Karpas-422 (cell line): ENCODE measurements around the gene LOXHD1. TPM values are rescaled to one million over a fixed set of nuclear protein-coding genes. Genes with fewer than 3 reads are reported as not detected.

Experiments used
- DNase-seq: peaks from one replicate; pipeline ENCODE4 v3.0.0-alpha.2; 2015
- H2AFZ ChIP-seq: fragments of 200-600 bp; sonication (generic); 2 replicates; pipeline ENCODE4 v1.6.1; 2014; ENCODE audit warnings: antibody characterized with exemption, low read length, mixed read lengths
- H3K27ac ChIP-seq: fragments of 200-600 bp; sonication (generic); 2 replicates; pipeline ENCODE4 v1.5.1; 2014; ENCODE audit warnings: mild to moderate bottlenecking, low read length, moderate library complexity
- H3K27me3 ChIP-seq: fragments of 200-600 bp; sonication (generic); 2 replicates; pipeline ENCODE4 v1.6.1; 2014; ENCODE audit warnings: low read length, mixed read lengths
- H3K36me3 ChIP-seq: fragments of 200-600 bp; sonication (generic); 2 replicates; pipeline ENCODE4 v1.6.1; 2014; ENCODE audit warnings: low read length, mixed read lengths; ENCODE audit not compliant: insufficient read depth
- H3K4me1 ChIP-seq: fragments of 200-600 bp; sonication (generic); 2 replicates; pipeline ENCODE4 v1.6.1; 2014; ENCODE audit warnings: mild to moderate bottlenecking, low read length, mixed read lengths
- H3K4me2 ChIP-seq: fragments of 200-600 bp; sonication (generic); 2 replicates; pipeline ENCODE4 v1.6.1; 2014; ENCODE audit warnings: low read length, low read depth, mild to moderate bottlenecking; ENCODE audit not compliant: poor library complexity, severe bottlenecking
- H3K4me3 ChIP-seq: fragments of 200-600 bp; sonication (generic); 2 replicates; pipeline ENCODE4 v1.5.1; 2014; ENCODE audit warnings: mild to moderate bottlenecking, antibody characterized with exemption, low read length, mixed read lengths
- H3K79me2 ChIP-seq: fragments of 200-600 bp; sonication (generic); 2 replicates; pipeline ENCODE4 v1.6.1; 2014; ENCODE audit warnings: mild to moderate bottlenecking, low read length, mixed read lengths
- H3K9ac ChIP-seq: fragments of 200-600 bp; sonication (generic); 2 replicates; pipeline ENCODE4 v1.6.0; 2014; ENCODE audit warnings: low read length
- H3K9me2 ChIP-seq: fragments of 200-600 bp; sonication (generic), shearing (Covaris generic); replicated peaks from 2 replicates; pipeline ENCODE4 v1.6.0; 2014; ENCODE audit warnings: mild to moderate bottlenecking, low read length, moderate library complexity; ENCODE audit not compliant: insufficient read depth
- H3K9me3 ChIP-seq: fragments of 300-700, 200-600 bp; sonication (generic); 2 replicates; pipeline ENCODE4 v1.6.1; 2014; ENCODE audit warnings: low read length, mixed read lengths
- H4K20me1 ChIP-seq: fragments of 200-600 bp; sonication (generic); 2 replicates; pipeline ENCODE4 v1.6.1; 2014; ENCODE audit warnings: mild to moderate bottlenecking, antibody characterized with exemption, low read length, low read depth; ENCODE audit not compliant: insufficient read depth
- total RNA-seq: library from RNA; depleted of rRNA; stranded (reverse); fragments of >200 nt; shearing (Covaris generic); gene quantifications from 2 replicates; pipeline ENCODE4 v1.2.3, GENCODE V29; 2014; ENCODE audit warnings: low replicate concordance

The LOXHD1 gene
- total RNA-seq, 1 experiment from 2014 or later = not detected

GRCh38 chr18:46590103-46590502 lies 66.9 kb downstream of the LOXHD1 start:
- Histone ChIP-seq H2AFZ (no peak overlapping the region), H3K36me3 (no peaks in the 10 kb centered on the region), H3K9me2 (no peaks in the 10 kb centered on the region), H3K4me1 (no peaks in the 10 kb centered on the region), H3K27me3 (no peaks in the 10 kb centered on the region), H3K4me2 (no peak overlapping the region), H3K27ac (no peak overlapping the region), H3K79me2 (no peaks in the 10 kb centered on the region), H4K20me1 (no peaks in the 10 kb centered on the region), H3K9me3 (no peaks in the 10 kb centered on the region), H3K4me3 (no peak overlapping the region), H3K9ac (no peak overlapping the region)
- DNase-seq = no peak

DNA sequence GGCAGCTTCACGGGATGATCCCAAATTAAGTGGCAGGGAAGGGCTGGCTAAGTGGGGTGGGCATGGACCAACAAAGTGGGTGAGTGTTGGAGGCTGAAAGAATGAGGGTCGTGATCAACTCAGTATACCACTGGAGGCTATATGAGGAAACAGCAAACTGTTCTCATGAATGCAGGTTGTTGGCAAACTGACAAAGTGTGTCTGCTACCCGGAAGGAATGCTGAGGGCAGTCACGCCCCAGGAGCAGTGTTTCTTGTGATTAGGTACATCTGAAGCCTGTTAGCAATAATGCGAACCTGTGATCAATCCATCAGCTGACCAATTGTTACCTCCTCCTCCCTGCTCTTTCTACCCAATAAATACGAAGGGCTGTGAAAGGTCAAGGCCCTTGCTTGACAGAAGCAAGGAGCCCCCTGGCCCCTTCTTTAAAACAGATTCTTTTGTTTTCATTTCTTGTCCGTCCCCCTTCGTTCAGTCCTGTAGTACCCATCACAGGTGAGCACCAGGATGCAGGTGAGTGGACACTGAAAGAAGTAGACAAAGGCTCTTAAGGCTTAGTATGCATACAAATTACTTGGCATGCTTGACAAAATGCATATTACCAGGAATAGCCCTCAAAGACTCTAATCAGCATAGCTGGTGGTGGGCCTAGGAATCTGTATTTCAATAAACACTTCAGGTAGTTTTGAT lies 67.9 kb downstream of the LOXHD1 start:
- Histone ChIP-seq H3K9me3 (no peaks in the 10 kb centered on the region), H3K9me2 (no peaks in the 10 kb centered on the region)

DNA sequence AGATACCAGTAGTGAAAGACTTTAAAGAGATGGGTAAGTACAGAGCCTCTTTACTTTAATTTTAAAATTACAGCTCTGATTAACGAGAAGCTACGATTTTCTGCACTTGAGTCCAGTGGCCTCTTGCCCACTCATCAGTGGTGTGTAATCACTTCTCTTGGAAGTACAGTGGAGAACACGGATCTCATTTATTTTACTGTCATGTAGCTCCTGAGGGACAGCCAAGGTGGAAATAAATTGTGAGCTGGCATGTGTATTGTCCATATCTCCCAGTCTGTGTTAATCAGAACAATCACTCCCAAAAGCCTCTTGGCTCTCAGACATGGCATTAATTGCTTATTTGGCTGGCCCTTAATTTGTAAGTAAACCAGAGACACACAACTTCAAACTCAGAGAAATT lies 69.4 kb downstream of the LOXHD1 start:
- no peak overlapping the region for H3K9ac ChIP-seq
- H3K9me2 ChIP-seq = no peaks in the 10 kb centered on the region
- H3K4me1 ChIP-seq = no peaks in the 10 kb centered on the region
- H4K20me1 ChIP-seq = no peaks in the 10 kb centered on the region
- H3K4me3 ChIP-seq = no peak overlapping the region
- no peaks in the 10 kb centered on the region for H3K27me3 ChIP-seq
- H2AFZ ChIP-seq = no peak overlapping the region
- H3K27ac ChIP-seq = no peak overlapping the region
- no peaks in the 10 kb centered on the region for H3K79me2 ChIP-seq
- no peaks in the 10 kb centered on the region for H3K9me3 ChIP-seq
- H3K36me3 ChIP-seq = no peaks in the 10 kb centered on the region
- H3K4me2 ChIP-seq = no peak overlapping the region
- DNase-seq = no peak

More for the DNA sequence above, 67.9 kb downstream of the LOXHD1 start:
- Histone ChIP-seq H3K9ac (no peak overlapping the region), H3K4me2 (no peak overlapping the region), H3K27me3 (no peaks in the 10 kb centered on the region), H3K79me2 (no peaks in the 10 kb centered on the region), H3K4me3 (no peak overlapping the region), H3K36me3 (no peaks in the 10 kb centered on the region), H4K20me1 (no peaks in the 10 kb centered on the region), H2AFZ (no peak overlapping the region), H3K27ac (no peak overlapping the region), H3K4me1 (no peaks in the 10 kb centered on the region)
- no peak for DNase-seq

- Histone ChIP-seq H3K9me3 (no peaks in the 10 kb centered on the region), H3K79me2 (no peaks in the 10 kb centered on the region), H3K27ac (no peak overlapping the region), H3K9me2 (no peaks in the 10 kb centered on the region), H2AFZ (no peak overlapping the region), H3K27me3 (peaks cover 6% of the 10 kb centered on the region; the same call in 1 of the 2 replicates), H3K9ac (no peak overlapping the region), H3K4me2 (no peak overlapping the region), H4K20me1 (no peaks in the 10 kb centered on the region), H3K4me3 (no peak overlapping the region), H3K4me1 (no peaks in the 10 kb centered on the region), H3K36me3 (no peaks in the 10 kb centered on the region)
- DNase-seq = no peak
Measured at GRCh38 chr18:46583711-46584110, 73.3 kb downstream of the LOXHD1 start.

- Histone ChIP-seq H3K4me2 (no peak overlapping the region), H3K36me3 (no peaks in the 10 kb centered on the region), H3K9ac (no peak overlapping the region), H3K9me3 (no peaks in the 10 kb centered on the region), H3K79me2 (no peaks in the 10 kb centered on the region), H4K20me1 (no peaks in the 10 kb centered on the region), H2AFZ (no peak overlapping the region), H3K4me3 (no peak overlapping the region), H3K27ac (no peak overlapping the region), H3K27me3 (peaks cover 6% of the 10 kb centered on the region; the same call in 1 of the 2 replicates), H3K4me1 (no peaks in the 10 kb centered on the region), H3K9me2 (no peaks in the 10 kb centered on the region)
- no peak for DNase-seq
Measured at GRCh38 chr18:46581648-46582047, 75.4 kb downstream of the LOXHD1 start.

DNA sequence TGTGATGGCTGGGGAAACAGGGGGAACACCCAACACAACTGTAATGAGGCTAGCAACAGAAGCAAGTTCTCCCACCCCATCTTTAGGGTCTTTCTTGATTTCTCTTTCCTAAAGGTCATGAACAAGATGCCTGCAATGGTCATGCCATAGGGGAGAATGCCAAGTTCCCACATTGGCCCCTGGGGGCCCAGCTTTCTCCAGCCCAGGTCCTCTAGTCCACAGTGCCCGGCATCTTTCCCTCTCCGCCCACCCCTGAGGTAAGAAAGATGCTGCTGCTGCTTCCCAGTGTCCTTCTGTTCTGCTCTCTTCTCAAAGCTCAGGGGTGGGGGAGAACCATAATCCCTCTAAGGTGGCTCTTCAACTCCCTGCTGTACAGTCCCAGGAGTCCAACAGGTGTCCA lies 78.0 kb downstream of the LOXHD1 start:
- H3K79me2 ChIP-seq = no peaks in the 10 kb centered on the region
- H3K36me3 ChIP-seq = no peaks in the 10 kb centered on the region
- DNase-seq = no peak
- no peaks in the 10 kb centered on the region for H3K9me2 ChIP-seq
- H3K9ac ChIP-seq = no peak overlapping the region
- peaks cover 6% of the 10 kb centered on the region; the same call in 1 of the 2 replicates for H3K27me3 ChIP-seq
- no peaks in the 10 kb centered on the region for H3K9me3 ChIP-seq
- H2AFZ ChIP-seq = no peak overlapping the region
- no peak overlapping the region for H3K27ac ChIP-seq
- H3K4me3 ChIP-seq = no peak overlapping the region
- H3K4me2 ChIP-seq = no peak overlapping the region
- no peaks in the 10 kb centered on the region for H3K4me1 ChIP-seq
- H4K20me1 ChIP-seq = no peaks in the 10 kb centered on the region

DNA sequence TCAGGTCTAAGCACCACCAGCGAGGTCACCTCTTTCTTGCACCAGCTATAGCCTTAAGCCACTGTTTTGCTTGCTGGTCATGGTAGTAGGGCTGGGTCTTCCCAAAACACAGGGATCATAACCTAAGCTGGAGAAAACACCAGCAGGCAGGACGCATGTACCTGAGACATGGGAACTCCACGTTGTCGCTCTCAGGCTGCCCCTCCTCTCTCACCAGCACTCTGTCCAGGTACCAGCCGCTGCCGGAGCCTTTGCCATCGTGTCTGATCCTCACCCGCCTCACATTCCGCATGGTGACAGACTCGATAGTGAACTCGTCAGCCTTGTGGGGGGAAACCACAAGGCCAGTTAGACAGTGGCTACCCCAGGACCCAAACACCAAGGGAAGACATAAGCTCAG lies 79.5 kb downstream of the LOXHD1 start:
- H4K20me1 ChIP-seq = no peaks in the 10 kb centered on the region
- no peak overlapping the region for H2AFZ ChIP-seq
- no peak overlapping the region for H3K4me2 ChIP-seq
- H3K9ac ChIP-seq = no peak overlapping the region
- H3K27ac ChIP-seq = no peak overlapping the region
- H3K36me3 ChIP-seq = no peaks in the 10 kb centered on the region
- no peaks in the 10 kb centered on the region for H3K4me1 ChIP-seq
- no peaks in the 10 kb centered on the region for H3K9me3 ChIP-seq
- DNase-seq = no peak
- H3K27me3 ChIP-seq = peaks cover 6% of the 10 kb centered on the region; the same call in 1 of the 2 replicates
- no peaks in the 10 kb centered on the region for H3K79me2 ChIP-seq
- H3K9me2 ChIP-seq = no peaks in the 10 kb centered on the region
- no peak overlapping the region for H3K4me3 ChIP-seq

GRCh38 chr18:46575851-46576250 lies 81.2 kb downstream of the LOXHD1 start:
- Histone ChIP-seq H3K4me3 (no peak overlapping the region), H3K79me2 (no peaks in the 10 kb centered on the region), H3K9me3 (no peaks in the 10 kb centered on the region), H3K27ac (no peak overlapping the region), H3K27me3 (no peaks in the 10 kb centered on the region), H3K9me2 (no peaks in the 10 kb centered on the region), H4K20me1 (no peaks in the 10 kb centered on the region), H3K9ac (no peak overlapping the region), H3K4me2 (no peak overlapping the region), H2AFZ (no peak overlapping the region), H3K36me3 (no peaks in the 10 kb centered on the region), H3K4me1 (no peaks in the 10 kb centered on the region)
- DNase-seq = no peak
